T-helper 2 cell treated with Interferon-gamma antibody and Interleukin-4, amounts not matched to agents 100 ng/mL and 5 ng/mL, for 36 hours (primary cell): ENCODE data around the gene PATJ. TPM values are rescaled to one million over a fixed set of nuclear protein-coding genes. Genes with fewer than 3 reads are reported as not detected.
"Not testable (repeated sequence)": the region's sequence is repeated elsewhere in the genome, so short reads cannot be mapped to it uniquely, and the experiment has no call there.

Experiments used
- intact Hi-C: fragments of 100-400 bp; cut with micrococcal nuclease; formaldehyde crosslinking; loops from one replicate; pipeline ENCODE4 v1.15.1; 2023
- total RNA-seq: library from RNA; stranded (reverse); gene quantifications from 2 replicates; pipeline ENCODE4 v1.2.3, GENCODE V29; 2022

PATJ gene
- total RNA-seq, 1 donor from 2014 or later, result 7.5 TPM

DNA sequence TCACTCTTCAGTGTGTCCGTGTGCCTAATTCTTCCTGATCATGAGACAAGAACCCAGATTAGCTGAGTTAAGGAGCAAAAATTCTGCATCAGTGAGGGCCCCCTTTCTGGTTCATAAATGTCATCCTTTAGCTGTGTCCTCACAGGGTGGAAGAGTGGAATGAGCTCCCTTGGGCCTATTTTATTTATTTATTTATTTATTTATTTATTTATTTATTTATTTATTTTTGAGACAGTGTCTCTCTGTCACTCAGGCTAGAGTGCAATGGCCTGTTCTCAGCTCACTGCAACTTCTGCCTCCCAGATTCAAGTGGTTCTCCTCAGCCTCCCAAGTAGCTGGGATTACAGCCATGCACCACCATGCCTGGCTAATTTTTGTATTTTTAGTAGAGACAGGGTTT, 131.7 kb downstream of the PATJ start:
- intact Hi-C loops, result no loop called here

- intact Hi-C loops, result no loop called here
These were observed 132.9 kb downstream of the PATJ start for GRCh38 chr1:61875198-61875597.

- intact Hi-C loops, result not testable (repeated sequence)
These were observed 137.7 kb downstream of the PATJ start for GRCh38 chr1:61879887-61880474.

DNA sequence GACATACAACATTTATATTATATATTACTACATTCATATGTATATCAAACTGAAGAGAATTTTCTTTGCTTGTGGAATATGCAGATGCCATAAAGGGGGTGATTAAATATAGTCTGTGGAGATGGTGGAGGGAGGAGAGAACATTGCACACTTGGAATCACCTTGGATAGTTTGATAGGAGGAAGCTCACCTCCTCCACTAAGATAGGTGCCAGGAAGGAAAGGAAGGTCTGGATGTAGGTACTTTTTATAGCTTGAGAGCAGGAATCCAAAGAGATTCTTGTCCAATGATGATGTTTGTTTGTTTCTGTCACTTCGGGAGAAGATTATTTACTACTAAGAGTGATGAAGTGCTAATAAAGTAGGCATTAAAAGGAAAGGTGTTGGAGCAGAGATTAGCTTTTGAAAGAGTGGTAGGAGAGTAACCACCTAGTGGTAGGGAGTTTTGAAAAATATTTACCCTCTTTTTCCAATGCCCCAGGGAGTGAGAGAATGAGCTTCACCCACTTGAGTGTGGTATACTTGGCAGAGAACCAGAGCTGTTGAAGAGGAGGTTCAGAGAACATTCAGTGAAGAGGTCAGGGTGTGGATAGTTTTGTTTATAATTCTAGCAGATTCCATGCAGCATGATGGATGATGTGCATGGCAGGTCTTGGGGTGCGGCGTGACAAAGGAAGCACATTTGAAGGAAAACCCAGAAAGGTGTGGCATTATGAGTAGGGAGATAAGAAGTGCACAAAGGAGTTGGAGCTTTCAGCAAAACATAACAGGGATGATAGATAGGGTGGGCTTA, 145.0 kb downstream of the PATJ start:
- intact Hi-C loops, result no loop called here

- intact Hi-C loops, result no loop called here
These were observed 145.8 kb downstream of the PATJ start for GRCh38 chr1:61887931-61888564.

DNA sequence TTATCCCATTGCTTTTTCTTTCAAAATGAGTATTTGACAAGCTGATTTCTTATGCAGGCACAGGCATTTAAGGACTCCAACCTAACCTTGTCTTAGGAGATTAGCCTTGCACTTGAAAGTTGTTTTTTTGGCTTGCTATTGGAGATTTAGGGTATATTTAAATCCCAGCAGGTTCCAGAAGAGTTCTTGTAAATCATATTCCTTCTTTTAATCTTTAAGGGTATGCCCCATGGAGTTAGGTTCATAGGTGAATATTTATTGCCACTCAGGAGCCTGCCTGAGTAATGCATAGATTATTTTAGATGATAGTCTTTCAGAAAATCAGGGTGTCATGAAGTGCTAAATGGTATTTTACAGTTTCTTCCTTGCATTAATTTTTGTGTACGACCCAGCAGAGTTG, 146.5 kb downstream of the PATJ start:
- intact Hi-C loops, result no loop called here

- intact Hi-C loops, result not testable (repeated sequence)
These were observed 148.2 kb downstream of the PATJ start for GRCh38 chr1:61890435-61890834.

DNA sequence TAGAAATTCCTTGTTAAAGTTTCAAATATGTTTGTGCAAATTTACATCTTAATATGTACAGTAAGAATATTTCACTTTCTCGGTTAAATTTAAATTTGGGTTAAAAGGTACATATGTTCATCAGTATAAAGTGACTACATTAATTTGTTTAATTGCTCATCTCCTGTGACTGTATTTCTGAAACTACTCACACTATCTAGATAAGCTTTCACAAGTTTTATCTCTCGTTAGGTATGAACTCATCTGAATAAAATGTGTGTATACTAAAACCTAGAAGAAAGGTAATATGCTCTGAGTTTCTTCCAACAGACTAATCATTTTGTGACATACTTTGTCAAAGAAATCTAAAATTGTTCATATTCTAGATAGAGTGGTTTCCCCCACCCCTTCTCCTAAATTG, 150.7 kb downstream of the PATJ start:
- intact Hi-C loops, result no loop called here

- intact Hi-C loops, result not testable (repeated sequence)
These were observed 152.0 kb downstream of the PATJ start for GRCh38 chr1:61894296-61894695.

GRCh38 chr1:61895175-61895574, 152.9 kb downstream of the PATJ start:
- intact Hi-C loops, result no loop called here

DNA sequence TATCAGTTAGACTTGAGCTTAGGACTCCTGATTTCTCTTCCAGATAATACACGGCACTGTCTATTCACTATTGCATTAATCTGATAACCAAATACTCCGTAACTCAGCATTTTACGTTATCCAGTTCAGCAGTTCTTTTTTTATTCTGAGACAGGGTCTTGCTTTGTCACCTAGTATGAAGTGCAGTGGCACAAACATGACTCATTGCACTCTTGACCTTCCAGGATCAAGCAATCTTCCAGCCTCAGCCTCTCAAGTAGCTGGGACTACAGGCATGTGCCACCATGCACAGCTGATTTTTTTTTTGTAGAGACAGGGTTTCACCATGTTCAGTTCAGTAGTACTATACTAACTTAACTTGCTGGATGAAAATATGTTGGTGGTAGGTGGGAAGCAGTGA, 156.4 kb downstream of the PATJ start:
- intact Hi-C loops, result no loop called here

DNA sequence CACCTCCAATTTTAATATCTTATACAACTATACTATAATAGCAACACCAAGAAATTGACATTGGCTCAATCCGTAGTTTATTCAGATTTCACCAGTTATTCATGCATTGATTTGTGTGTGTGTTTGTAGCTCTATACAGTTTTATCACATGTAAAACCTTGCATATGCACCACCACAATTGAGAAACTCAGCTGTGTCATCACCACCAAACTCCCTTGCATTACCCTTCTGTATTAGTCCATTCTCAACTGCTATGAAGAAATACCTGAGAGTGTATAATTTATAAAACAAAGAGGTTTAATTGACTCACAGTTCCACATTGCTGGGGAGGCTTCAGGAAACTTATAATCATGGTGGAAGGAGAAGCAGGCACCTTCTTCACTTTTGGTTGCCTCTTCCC, 162.1 kb downstream of the PATJ start:
- intact Hi-C loops, result no loop called here

- intact Hi-C loops, result no loop called here
These were observed 164.8 kb downstream of the PATJ start for GRCh38 chr1:61907102-61907501.

GRCh38 chr1:61910035-61910434, 167.8 kb downstream of the PATJ start:
- intact Hi-C loops, result no loop called here

DNA sequence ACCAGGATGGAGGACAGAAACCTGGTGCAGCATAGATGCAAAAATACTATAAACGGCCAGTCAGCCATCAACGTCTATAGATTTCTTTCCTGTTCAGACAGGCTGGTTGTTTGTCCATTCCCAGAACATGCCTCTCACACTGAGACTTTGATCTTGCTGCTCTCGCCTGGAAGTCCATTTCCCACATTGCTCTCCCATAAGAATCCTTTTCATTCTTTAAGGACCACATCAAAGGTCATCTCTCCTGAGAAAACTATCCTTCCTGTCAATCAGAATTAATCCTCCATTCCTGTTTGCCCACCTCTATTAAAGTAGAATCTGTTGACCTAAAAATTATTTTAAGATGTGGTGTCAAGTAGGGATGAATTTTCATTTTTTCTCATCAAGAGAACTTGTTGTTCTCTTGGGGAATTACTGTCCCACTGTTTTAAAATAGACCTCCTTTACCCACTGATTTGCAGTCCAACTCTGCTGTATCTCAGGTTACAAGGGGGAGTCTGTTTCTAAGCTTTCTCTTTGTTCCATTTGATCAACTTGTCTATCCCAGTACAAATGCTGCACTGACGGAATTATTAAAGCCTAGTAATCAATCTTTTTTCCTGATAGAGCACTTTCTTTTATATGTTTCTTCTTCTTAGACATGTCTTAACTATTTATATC, 172.7 kb downstream of the PATJ start:
- intact Hi-C loops, result no loop called here

GRCh38 chr1:61921435-61921834, 179.2 kb downstream of the PATJ start:
- intact Hi-C loops, result no loop called here

GRCh38 chr1:61922950-61923480, 180.7 kb downstream of the PATJ start:
- intact Hi-C loops, result no loop called here

DNA sequence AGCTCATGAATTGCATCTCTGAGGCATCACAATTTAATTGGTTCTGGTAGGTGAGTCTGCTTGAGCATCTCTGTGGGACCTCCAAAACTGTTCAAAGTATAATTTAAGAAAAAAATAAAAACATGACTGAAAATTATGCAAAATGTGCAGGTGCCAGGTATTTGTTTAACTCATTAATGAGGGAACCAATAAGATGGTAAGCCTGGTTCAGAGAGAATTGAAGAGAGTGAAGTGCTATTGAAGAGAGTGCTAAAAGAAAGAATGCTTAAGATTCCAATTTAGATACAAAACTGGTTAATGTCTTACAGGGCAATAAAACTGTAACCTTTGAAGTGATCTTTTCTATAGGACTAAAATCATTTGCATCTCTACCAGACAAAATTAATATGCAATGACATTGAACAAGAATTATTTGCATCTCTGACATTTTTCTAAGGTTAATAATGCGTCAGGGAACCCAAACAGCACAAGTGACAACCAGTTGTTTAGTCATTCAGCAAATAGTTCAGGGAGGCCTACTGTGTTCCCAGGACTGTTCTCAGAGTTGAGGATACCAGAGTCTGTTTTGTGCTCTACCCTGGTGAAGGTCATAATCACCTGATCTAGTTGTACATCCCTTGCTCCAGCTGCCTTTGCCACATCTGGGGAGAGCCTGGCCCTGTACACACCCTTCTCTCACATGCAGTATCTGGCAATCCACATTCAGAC, 183.5 kb downstream of the PATJ start:
- intact Hi-C loops, result no loop called here

GRCh38 chr1:61926597-61926996, 184.3 kb downstream of the PATJ start:
- intact Hi-C loops, result no loop called here

DNA sequence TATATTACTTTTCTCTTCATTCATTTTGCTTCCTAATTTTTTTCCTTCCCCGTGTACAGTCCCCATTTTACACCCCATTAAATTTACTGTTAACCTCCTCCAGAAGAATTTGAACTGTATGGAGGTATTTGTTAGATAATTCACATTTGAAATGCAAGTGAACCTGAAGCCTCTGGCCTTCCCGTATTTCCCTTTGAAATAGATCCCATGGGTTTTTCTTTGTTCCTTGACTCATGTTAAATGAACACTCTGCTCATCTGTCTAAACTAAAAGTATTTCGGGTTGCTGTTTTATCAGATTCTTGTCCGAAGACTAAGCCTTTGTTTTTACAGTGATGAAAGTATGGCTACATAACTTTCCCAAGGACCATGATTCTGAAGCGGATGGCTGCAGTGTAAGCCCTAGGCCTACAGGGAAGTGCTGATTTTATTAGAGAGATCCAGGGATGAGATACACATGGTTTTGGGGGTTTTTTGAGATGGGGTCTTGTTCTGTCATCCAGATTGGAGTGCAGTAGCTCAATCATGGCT, 187.9 kb downstream of the PATJ start:
- intact Hi-C loops, result no loop called here
